PFSK-1 (cell line): ENCODE data around the gene FBXO24.

Experiments used
- POLR2AphosphoS5 ChIP-seq: IDR thresholded peaks from 2 replicates; pipeline ENCODE4 v1.6.1; 2012; ENCODE audit warnings: low read depth, mild to moderate bottlenecking, control low read depth, low read length, moderate library complexity
- REST ChIP-seq, 2 experiments: IDR thresholded peaks; 2 replicates each; pipeline versions ENCODE4 v1.6.1 to v1.8.0; 2011 to 2012; ENCODE audit warnings: low read depth in 2 of 2, low read length in 2 of 2, control low read depth in 1 of 2, inconsistent platforms in 1 of 2, mild to moderate bottlenecking in 1 of 2, moderate library complexity in 1 of 2; ENCODE audit not compliant: insufficient read depth in 1 of 2
- SIN3A ChIP-seq: IDR thresholded peaks from 2 replicates; pipeline ENCODE4 v1.6.1; 2012; ENCODE audit warnings: mild to moderate bottlenecking, low read length, moderate library complexity, borderline replicate concordance; ENCODE audit not compliant: insufficient read depth

DNA sequence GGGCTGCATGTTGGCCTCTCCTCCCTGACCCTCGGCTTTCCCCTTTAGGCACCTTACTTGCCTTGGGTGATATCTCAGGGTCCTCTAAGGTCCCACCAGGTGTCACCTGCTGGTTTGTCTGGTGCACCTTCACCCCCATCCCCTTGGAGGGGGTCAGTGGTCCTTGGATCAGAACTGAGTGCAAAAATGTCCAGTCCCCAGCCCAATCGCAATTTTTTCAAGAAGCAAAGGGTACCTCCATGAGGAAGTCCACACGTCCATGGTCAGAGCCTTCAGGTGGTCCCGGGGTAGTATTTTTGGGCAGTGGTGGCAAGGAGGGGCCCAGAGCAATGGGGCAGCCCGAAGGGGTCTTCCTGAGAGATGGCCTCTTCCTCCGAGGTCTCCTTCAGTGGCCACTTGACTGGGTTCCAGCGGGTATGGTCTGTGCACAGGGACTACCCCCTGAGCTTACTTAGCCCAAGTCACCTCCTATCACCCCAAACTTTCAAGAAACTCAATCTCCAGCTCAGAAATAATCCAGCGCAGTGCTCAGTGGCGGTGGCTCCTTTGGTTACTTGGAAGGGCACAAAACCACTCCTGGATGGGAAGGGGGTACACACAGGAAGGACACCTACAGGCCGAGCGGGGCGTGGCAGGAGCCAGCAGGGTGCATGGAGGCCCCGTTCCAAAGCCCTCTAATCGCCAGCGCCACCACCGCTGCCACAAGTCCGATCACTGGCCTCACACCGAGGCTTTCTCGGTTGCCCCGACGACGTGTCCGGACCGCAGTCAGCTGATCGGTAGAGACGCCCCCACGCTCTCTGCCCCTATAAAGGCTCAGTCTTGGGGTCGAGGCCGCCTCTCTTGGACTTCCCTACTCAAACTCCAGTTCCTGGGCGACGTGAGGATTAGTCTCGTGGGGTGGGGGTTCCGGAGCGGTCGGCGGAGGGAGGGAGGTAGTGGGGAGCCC is 17.0 kb upstream of the FBXO24 start:
- TF ChIP-seq REST (IDR thresholded peaks at IDR 0.05; ENCODE audit: insufficient read depth in 1 of 2, low read depth in 2 of 2, low read length in 2 of 2): no peak
- TF ChIP-seq SIN3A: no peak
- TF ChIP-seq POLR2AphosphoS5: no peak
